Osteoblast (primary cell): ENCODE data around the gene SUN1. TPM values are rescaled to one million over a fixed set of nuclear protein-coding genes. Genes with fewer than 3 reads are reported as not detected.
"Not testable (repeated sequence)": the region's sequence is repeated elsewhere in the genome, so short reads cannot be mapped to it uniquely, and the experiment has no call there.

ENCODE experiments used
- DNase-seq: peaks from one replicate; pipeline ENCODE4 v3.0.0; 2011; ENCODE audit warnings: low spot score, mixed read lengths; ENCODE audit not compliant: insufficient read length; ENCODE audit errors: missing footprints
- H2AFZ ChIP-seq: 2 replicates; pipeline ENCODE4 v1.6.0; 2011; ENCODE audit warnings: mild to moderate bottlenecking, low read length
- H3K27ac ChIP-seq: 2 replicates; pipeline ENCODE4 v1.5.1; 2011; ENCODE audit warnings: mild to moderate bottlenecking, low read depth, low read length, moderate library complexity
- H3K27me3 ChIP-seq: 2 replicates; pipeline ENCODE4 v1.6.0; 2012; ENCODE audit warnings: mild to moderate bottlenecking, control low read depth, inconsistent platforms, low read length, moderate library complexity; ENCODE audit not compliant: insufficient read depth
- H3K36me3 ChIP-seq: 2 replicates; pipeline ENCODE4 v1.5.1; 2011; ENCODE audit warnings: mild to moderate bottlenecking, low read length, control low read depth, moderate library complexity; ENCODE audit not compliant: insufficient read depth
- H3K4me1 ChIP-seq: 2 replicates; pipeline ENCODE4 v1.5.1; 2011; ENCODE audit warnings: mild to moderate bottlenecking, low read length, control low read depth, moderate library complexity; ENCODE audit not compliant: insufficient read depth
- H3K4me2 ChIP-seq: 2 replicates; pipeline ENCODE4 v1.6.0; 2011; ENCODE audit warnings: mild to moderate bottlenecking, low read length; ENCODE audit not compliant: insufficient read depth
- H3K4me3 ChIP-seq: fragments of 200-600 bp; sonication (generic); 3 replicates; pipeline ENCODE4 v1.5.1; 2012; ENCODE audit warnings: mild to moderate bottlenecking, low read length, inconsistent platforms; ENCODE audit not compliant: insufficient read depth
- H3K79me2 ChIP-seq: 2 replicates; pipeline ENCODE4 v1.6.0; 2012; ENCODE audit warnings: mild to moderate bottlenecking, low read length, control low read depth, inconsistent platforms; ENCODE audit not compliant: insufficient read depth
- H3K9me3 ChIP-seq: 2 replicates; pipeline ENCODE4 v1.5.1; 2011; ENCODE audit warnings: low read depth, low read length, control low read depth
- H4K20me1 ChIP-seq: 2 replicates; pipeline ENCODE4 v1.6.0; 2012; ENCODE audit warnings: mild to moderate bottlenecking, low read length, control low read depth; ENCODE audit not compliant: insufficient read depth
- total RNA-seq: library from RNA; depleted of rRNA; stranded (reverse); fragments of >200 nt; gene quantifications from 2 replicates; pipeline ENCODE4 v1.2.3, GENCODE V29; 2012
- TF ChIP-seq, protein P1 (sequence below): IDR thresholded peaks from 2 replicates; pipeline ENCODE4 v1.5.1; 2011; ENCODE audit warnings: mild to moderate bottlenecking, low read depth, low read length, moderate library complexity; ENCODE audit errors: extremely low read depth

SUN1 gene
- total RNA-seq, 1 donor: 126 TPM

DNA sequence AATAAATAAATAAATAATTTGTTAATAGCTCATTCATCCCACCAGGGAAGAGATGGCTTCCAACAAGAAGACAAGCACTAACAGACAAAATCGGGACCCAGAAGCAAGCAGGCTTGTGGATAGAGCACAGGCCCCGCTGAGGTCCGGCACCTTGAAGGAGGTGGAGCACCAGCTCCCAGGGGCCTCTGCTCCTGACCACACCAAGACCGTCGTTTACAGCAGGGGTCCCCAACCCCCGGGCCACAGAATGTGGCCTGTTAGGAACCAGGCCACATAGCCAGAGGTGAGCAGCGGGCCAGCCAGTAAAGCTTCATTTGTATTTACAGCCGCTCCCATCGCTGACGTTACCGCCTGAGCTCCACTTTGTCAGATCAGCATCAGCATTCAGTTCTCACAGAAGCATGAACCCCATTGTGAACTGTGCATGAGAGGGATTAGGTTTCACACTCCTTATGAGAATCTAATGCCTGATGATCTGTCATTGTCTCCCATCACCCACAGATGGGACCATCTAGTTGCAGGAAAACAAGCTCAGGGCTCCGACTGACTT is 33.3 kb upstream of the SUN1 start:
- no peaks in the 10 kb centered on the region for H3K79me2 ChIP-seq
- no peaks in the 10 kb centered on the region for H3K36me3 ChIP-seq
- H3K4me1 ChIP-seq: no peaks in the 10 kb centered on the region
- H3K4me3 ChIP-seq: no peak overlapping the region
- DNase-seq: no peak
- H4K20me1 ChIP-seq: no peaks in the 10 kb centered on the region
- no peak overlapping the region for H3K27ac ChIP-seq
- TF ChIP-seq, protein P1, sequence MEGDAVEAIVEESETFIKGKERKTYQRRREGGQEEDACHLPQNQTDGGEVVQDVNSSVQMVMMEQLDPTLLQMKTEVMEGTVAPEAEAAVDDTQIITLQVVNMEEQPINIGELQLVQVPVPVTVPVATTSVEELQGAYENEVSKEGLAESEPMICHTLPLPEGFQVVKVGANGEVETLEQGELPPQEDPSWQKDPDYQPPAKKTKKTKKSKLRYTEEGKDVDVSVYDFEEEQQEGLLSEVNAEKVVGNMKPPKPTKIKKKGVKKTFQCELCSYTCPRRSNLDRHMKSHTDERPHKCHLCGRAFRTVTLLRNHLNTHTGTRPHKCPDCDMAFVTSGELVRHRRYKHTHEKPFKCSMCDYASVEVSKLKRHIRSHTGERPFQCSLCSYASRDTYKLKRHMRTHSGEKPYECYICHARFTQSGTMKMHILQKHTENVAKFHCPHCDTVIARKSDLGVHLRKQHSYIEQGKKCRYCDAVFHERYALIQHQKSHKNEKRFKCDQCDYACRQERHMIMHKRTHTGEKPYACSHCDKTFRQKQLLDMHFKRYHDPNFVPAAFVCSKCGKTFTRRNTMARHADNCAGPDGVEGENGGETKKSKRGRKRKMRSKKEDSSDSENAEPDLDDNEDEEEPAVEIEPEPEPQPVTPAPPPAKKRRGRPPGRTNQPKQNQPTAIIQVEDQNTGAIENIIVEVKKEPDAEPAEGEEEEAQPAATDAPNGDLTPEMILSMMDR: no peak
- H3K27me3 ChIP-seq: no peaks in the 10 kb centered on the region
- H2AFZ ChIP-seq: no peak overlapping the region
- H3K9me3 ChIP-seq: no peaks in the 10 kb centered on the region
- no peak overlapping the region for H3K4me2 ChIP-seq

DNA sequence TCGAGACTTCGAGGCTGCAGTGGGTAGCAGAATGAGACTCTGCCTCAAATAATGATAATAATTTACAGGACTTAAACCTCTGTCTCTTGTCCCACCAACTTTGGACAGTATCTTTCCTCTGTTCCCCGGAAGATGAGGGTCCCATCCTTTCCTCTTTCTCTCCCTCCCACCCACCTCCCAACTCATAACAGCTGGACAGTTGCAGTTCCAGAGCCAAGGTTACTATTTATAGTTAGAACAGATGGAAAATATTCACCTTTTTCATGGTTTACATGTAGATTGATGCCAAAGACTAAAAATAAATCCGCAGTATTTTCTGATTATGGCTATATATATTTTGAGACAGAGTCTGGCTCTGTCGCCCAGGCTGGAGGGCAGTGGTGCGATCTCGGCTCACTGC is 31.6 kb upstream of the SUN1 start:
- H3K4me3 ChIP-seq: no peak overlapping the region
- H3K27me3 ChIP-seq: no peaks in the 10 kb centered on the region
- H2AFZ ChIP-seq: no peak overlapping the region
- H3K9me3 ChIP-seq: no peaks in the 10 kb centered on the region
- no peak overlapping the region for H3K4me2 ChIP-seq
- DNase-seq: peak; percentile 56
- H3K36me3 ChIP-seq: no peaks in the 10 kb centered on the region
- H3K27ac ChIP-seq: no peak overlapping the region
- H4K20me1 ChIP-seq: no peaks in the 10 kb centered on the region
- TF ChIP-seq, protein P1: no peak
- no peaks in the 10 kb centered on the region for H3K79me2 ChIP-seq
- no peaks in the 10 kb centered on the region for H3K4me1 ChIP-seq

DNA sequence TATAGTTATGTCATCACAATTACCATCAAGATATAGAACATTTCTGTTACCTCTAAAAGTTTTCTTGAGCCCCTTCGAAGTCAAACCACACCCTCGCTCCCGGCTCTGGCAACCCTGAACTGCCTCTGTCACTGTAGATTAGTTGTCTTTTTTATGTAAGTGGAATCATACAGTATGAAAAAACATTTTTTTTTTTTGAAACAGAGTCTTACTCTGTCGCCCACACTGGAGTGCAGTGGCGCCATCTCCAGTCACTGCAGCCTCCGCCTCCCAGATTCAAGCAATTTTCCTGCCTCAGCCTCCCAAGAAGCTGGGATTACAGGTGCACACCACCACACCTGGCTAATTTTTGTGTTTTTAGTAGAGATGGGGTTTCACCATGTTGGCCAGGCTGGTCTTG is 30.9 kb upstream of the SUN1 start:
- H3K4me2 ChIP-seq, H3K9me3 ChIP-seq, H3K4me3 ChIP-seq, H2AFZ ChIP-seq, H3K36me3 ChIP-seq, H3K4me1 ChIP-seq, H3K27ac ChIP-seq, H4K20me1 ChIP-seq, H3K27me3 ChIP-seq, H3K79me2 ChIP-seq, DNase-seq: not testable (repeated sequence)

DNA sequence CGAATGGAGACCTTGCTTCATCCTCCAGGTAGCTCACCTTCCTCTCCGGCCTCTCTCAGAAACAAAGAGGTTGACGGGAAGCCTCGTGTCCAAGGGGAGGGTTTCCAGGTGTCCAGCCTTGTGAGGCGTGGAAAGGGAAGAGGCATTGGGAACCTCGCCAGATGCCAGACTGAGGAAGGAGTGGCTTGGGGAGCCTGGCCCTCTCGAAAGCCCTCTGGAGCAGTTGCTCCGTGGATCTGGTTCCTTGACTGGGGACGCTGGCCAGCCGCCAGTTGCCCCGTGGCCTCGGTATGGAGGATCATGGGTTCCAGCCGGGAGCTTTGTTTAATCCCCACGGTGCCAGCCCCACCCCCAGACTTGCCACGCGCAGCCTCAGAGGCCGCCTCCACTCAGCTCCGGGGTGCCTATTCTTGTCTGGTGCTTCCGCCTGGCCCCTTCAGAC is 30.3 kb upstream of the SUN1 start:
- Histone ChIP-seq H3K79me2 (no peaks in the 10 kb centered on the region), H3K4me2 (peak overlapping the region; percentile 60), H3K9me3 (no peaks in the 10 kb centered on the region), H3K36me3 (no peaks in the 10 kb centered on the region), H3K4me1 (no peaks in the 10 kb centered on the region), H3K27me3 (no peaks in the 10 kb centered on the region), H4K20me1 (no peaks in the 10 kb centered on the region), H2AFZ (peak overlapping the region; percentile 62), H3K4me3 (peak overlapping the region; percentile 39), H3K27ac (no peak overlapping the region)
- TF ChIP-seq, protein P1: no peak
- DNase-seq: peak; percentile 48
